GM19240 (cell line): ENCODE results near the gene STRN3.
"Not testable (repeated sequence)": the region's sequence is repeated elsewhere in the genome, so short reads cannot be mapped to it uniquely, and the experiment has no call there.

Source experiments
- DNase-seq: peaks from one replicate; pipeline ENCODE4 v3.0.0; 2011; ENCODE audit warnings: low spot score; ENCODE audit not compliant: insufficient read length

Gene STRN3

GRCh38 chr14:30972036-30972732 is 54.0 kb downstream of the STRN3 start:
- DNase-seq, result not testable (repeated sequence)

GRCh38 chr14:30971586-30971985 is 54.6 kb downstream of the STRN3 start:
- DNase-seq, result no peak

- DNase-seq, result not testable (repeated sequence)
Observed at GRCh38 chr14:30969796-30970195, 56.4 kb downstream of the STRN3 start.

- DNase-seq, result not testable (repeated sequence)
Observed at GRCh38 chr14:30967364-30968098, 58.6 kb downstream of the STRN3 start.

- no peak for DNase-seq
Observed at GRCh38 chr14:30966415-30967363, 59.5 kb downstream of the STRN3 start.

- DNase-seq, result not testable (repeated sequence)
Observed at GRCh38 chr14:30965861-30966260, 60.3 kb downstream of the STRN3 start.

- not testable (repeated sequence) for DNase-seq
Observed at GRCh38 chr14:30962537-30962936, 63.6 kb downstream of the STRN3 start.

GRCh38 chr14:30961330-30961729 is 64.8 kb downstream of the STRN3 start:
- no peak for DNase-seq

GRCh38 chr14:30960216-30960615 is 66.0 kb downstream of the STRN3 start:
- DNase-seq, result no peak

GRCh38 chr14:30958555-30959407 is 67.4 kb downstream of the STRN3 start:
- DNase-seq, result no peak

GRCh38 chr14:30957813-30958370 is 68.3 kb downstream of the STRN3 start:
- DNase-seq, result no peak

GRCh38 chr14:30949651-30950050 is 76.5 kb downstream of the STRN3 start:
- DNase-seq, result no peak

- DNase-seq, result no peak
Observed at GRCh38 chr14:30943694-30944093, 82.5 kb downstream of the STRN3 start.

GRCh38 chr14:30940886-30941285 is 85.3 kb downstream of the STRN3 start:
- no peak for DNase-seq

- DNase-seq, result no peak
Observed at GRCh38 chr14:30938617-30939016, 87.6 kb downstream of the STRN3 start.

- no peak for DNase-seq
Observed at GRCh38 chr14:30935445-30935844, 90.7 kb downstream of the STRN3 start.

- not testable (repeated sequence) for DNase-seq
Observed at GRCh38 chr14:30933937-30934336, 92.2 kb downstream of the STRN3 start.

GRCh38 chr14:30928462-30928861 is 97.7 kb downstream of the STRN3 start:
- no peak for DNase-seq

- no peak for DNase-seq
Observed at GRCh38 chr14:30925254-30925653, 100.9 kb downstream of the STRN3 start.

GRCh38 chr14:30921788-30922187 is 104.4 kb downstream of the STRN3 start:
- DNase-seq, result no peak
